Spleen (tissue), 11 donors: ENCODE measurements around the gene SDC3. TPM values are rescaled to one million over a fixed set of nuclear protein-coding genes. Genes with fewer than 3 reads are reported as not detected.

Source experiments
- DNase-seq: peaks from one replicate; pipeline ENCODE4 v3.0.0-alpha.2; 2020
- H3K27ac ChIP-seq, 8 donors: fragments of 200-600 bp; sonication (generic) in 7 of 8; 1 replicate in 4 of 8; 2 replicates in 4 of 8; pipeline versions ENCODE4 v1.5.0 to v1.8.0; 2016 to 2021; ENCODE audit warnings: inconsistent platforms in 4 of 8, mild to moderate bottlenecking in 4 of 8, moderate library complexity in 1 of 8
- H3K27me3 ChIP-seq, 7 donors: fragments of 200-600 bp; sonication (generic) in 6 of 7; replicated peaks in 1 of 7; 1 replicate in 4 of 7; 2 replicates in 3 of 7; pipeline versions ENCODE4 v1.5.0 to v1.8.0; 2016 to 2021; ENCODE audit warnings: inconsistent platforms in 3 of 7, mild to moderate bottlenecking in 1 of 7
- H3K36me3 ChIP-seq, 6 donors: fragments of 200-600 bp; sonication (generic) in 5 of 6; 1 replicate in 4 of 6; 2 replicates in 2 of 6; pipeline versions ENCODE4 v1.5.0 to v1.8.0; 2016 to 2021; ENCODE audit warnings: inconsistent platforms in 2 of 6
- H3K4me1 ChIP-seq, 6 donors: fragments of 200-600 bp; sonication (generic) in 5 of 6; 1 replicate in 3 of 6; 2 replicates in 3 of 6; pipeline versions ENCODE4 v1.5.0 to v1.8.0; 2016 to 2021; ENCODE audit warnings: inconsistent platforms in 3 of 6
- H3K4me3 ChIP-seq, 8 donors: fragments of 200-600 bp; sonication (generic) in 7 of 8; 1 replicate in 4 of 8; 2 replicates in 4 of 8; pipeline versions ENCODE4 v1.5.0 to v1.8.0; 2016 to 2021; ENCODE audit warnings: inconsistent platforms in 4 of 8, mild to moderate bottlenecking in 4 of 8, moderate library complexity in 2 of 8
- H3K9me3 ChIP-seq, 8 donors: fragments of 200-600 bp; sonication (generic) in 7 of 8; 1 replicate in 4 of 8; 2 replicates in 4 of 8; pipeline versions ENCODE4 v1.5.0 to v1.8.0; 2016 to 2021; ENCODE audit warnings: inconsistent platforms in 4 of 8
- CTCF ChIP-seq, 11 experiments: fragments of 200-600 bp in 7 of 11; fragments of 450-650 bp in 4 of 11; sonication (generic) in 4 of 11; IDR thresholded peaks in 8 of 11; conservative IDR thresholded peaks in 3 of 11; 1 replicate in 7 of 11; 2 replicates in 4 of 11; pipeline versions ENCODE4 v1.4.0 to v1.8.0; 2016 to 2021; ENCODE audit warnings: antibody characterized with exemption in 11 of 11, inconsistent platforms in 4 of 11, mild to moderate bottlenecking in 1 of 11
- POLR2A ChIP-seq, 3 donors: fragments of 450-650 bp; IDR thresholded peaks; one replicate each; pipeline ENCODE4 v1.5.1; 2017; ENCODE audit warnings: antibody characterized with exemption in 3 of 3, mild to moderate bottlenecking in 1 of 3
- POLR2AphosphoS5 ChIP-seq, 3 donors: sonication (generic); formaldehyde crosslinking; IDR thresholded peaks; one replicate each; pipeline ENCODE4 v1.5.1; 2017; ENCODE audit warnings: antibody characterized with exemption in 3 of 3
- WGBS, 5 donors: extraction: QIAGEN DNeasy Blood & Tissue Kit in 3 of 5; methylation state at CpG; one replicate each; pipeline versions ENCODE4 v1.1.5 to v1.1.7; 2013 to 2018; 5-methylcytosine and 5-hydroxymethylcytosine counted together
- intact Hi-C: fragments of 100-400 bp; cut with DNase I; formaldehyde crosslinking; loops from one replicate; pipeline ENCODE4 v1.15.0; 2023; ENCODE audit warnings: low total_unique reads
- polyA plus RNA-seq, 3 donors: library from polyadenylated mRNA; stranded (reverse); fragments of 200-250 nt; gene quantifications; one replicate each; pipeline ENCODE4 v1.2.1, GENCODE V29; 2013
- total RNA-seq, 7 donors: library from RNA; depleted of rRNA in 3 of 7; stranded (reverse); fragments of >200 nt in 3 of 7; fragmentation: NEBNext Ultra II Directional in 4 of 7; extraction: Animal tissue kit (Norgen Biotek cat#: 25700) in 4 of 7; gene quantifications; one replicate each; pipeline versions ENCODE4 v1.1.0 to v1.2.1, GENCODE V29; 2016 to 2021
- donor health status: healthy with polysubstance abuse.
- donor health status: DM: no; HTN: no; CAD: no; lungs with moderate emphysema.
- donor health status: DM: no; HTN: no; CAD: no.
- donor health status: Bipolar disorder and iron deficiency.
- donor health status: healthy.
- donor health status: DM: no; HTN: no; CAD: no.
- donor health status: DM: yes; HTN: yes; CAD: no.

Gene SDC3
- total and polyA plus RNA-seq, 10 donors, result 8.0 to 347 (median 159) TPM

- Histone ChIP-seq H3K36me3 (peaks cover 0 to 73% (median 20%) of the 10 kb centered on the region in 6 donors), H3K4me3 (no peak overlapping the region), H3K4me1 (peaks cover 0 to 27% (median 7%) of the 10 kb centered on the region in 6 donors), H3K27me3 (peaks cover 0 to 40% (median 0%) of the 10 kb centered on the region in 7 donors), H3K9me3 (peaks cover 0 to 27% (median 10%) of the 10 kb centered on the region in 8 donors), H3K27ac (no peak overlapping the region)
- 81 to 97% (median 95%) methylated on average over 1 to 4 of the region's 4 CpGs for WGBS, 5 donors
- no peak for TF ChIP-seq POLR2AphosphoS5 (IDR thresholded peaks at IDR 0.05)
- TF ChIP-seq CTCF (IDR thresholded peaks at IDR 0.05 in 8 of 11, conservative IDR thresholded peaks at IDR 0.05 in 3 of 11), result no peak
- TF ChIP-seq POLR2A (IDR thresholded peaks at IDR 0.05), result no peak
- no peak for DNase-seq
- intact Hi-C loops, result no loop called here
Measured at GRCh38 chr1:30872948-30873263, 35.7 kb downstream of the SDC3 start.

GRCh38 chr1:30872033-30872947 lies 36.3 kb downstream of the SDC3 start:
- no peak overlapping the region for H3K27ac ChIP-seq
- H3K4me3 ChIP-seq, result no peak overlapping the region
- WGBS, 5 donors, result 78 to 95% (median 86%) methylated on average over 8 to 9 of the region's 9 CpGs
- TF ChIP-seq CTCF (IDR thresholded peaks at IDR 0.05 in 8 of 11, conservative IDR thresholded peaks at IDR 0.05 in 3 of 11), result no peak
- TF ChIP-seq POLR2AphosphoS5 (IDR thresholded peaks at IDR 0.05), result peak in 1 of 3 donors; percentile 3
- no peak for TF ChIP-seq POLR2A (IDR thresholded peaks at IDR 0.05)
- peaks cover 0 to 20% (median 5%) of the 10 kb centered on the region in 6 donors for H3K4me1 ChIP-seq
- intact Hi-C loops, result no loop called here
- peaks cover 0 to 73% (median 20%) of the 10 kb centered on the region in 6 donors for H3K36me3 ChIP-seq
- DNase-seq, result no peak
- peaks cover 0 to 40% (median 0%) of the 10 kb centered on the region in 7 donors for H3K27me3 ChIP-seq
- H3K9me3 ChIP-seq, result peaks cover 0 to 27% (median 10%) of the 10 kb centered on the region in 8 donors

- intact Hi-C loops, result no loop called here
- TF ChIP-seq CTCF (IDR thresholded peaks at IDR 0.05 in 8 of 11, conservative IDR thresholded peaks at IDR 0.05 in 3 of 11) (no peak), POLR2AphosphoS5 (IDR thresholded peaks at IDR 0.05) (no peak), POLR2A (IDR thresholded peaks at IDR 0.05) (no peak)
- H3K27ac ChIP-seq, result no peak overlapping the region
- H3K9me3 ChIP-seq, result peaks cover 0 to 27% (median 10%) of the 10 kb centered on the region in 8 donors
- peaks cover 0 to 11% (median 5%) of the 10 kb centered on the region in 6 donors for H3K4me1 ChIP-seq
- H3K36me3 ChIP-seq, result peaks cover 0 to 64% (median 17%) of the 10 kb centered on the region in 6 donors
- WGBS, 5 donors, result 78 to 89% (median 83%) methylated on average over 6 of the region's 6 CpGs
- no peak for DNase-seq
- peaks cover 0 to 37% (median 0%) of the 10 kb centered on the region in 7 donors for H3K27me3 ChIP-seq
- H3K4me3 ChIP-seq, result no peak overlapping the region
Measured at GRCh38 chr1:30871276-30871871, 37.2 kb downstream of the SDC3 start.

GRCh38 chr1:30870656-30871055 lies 37.9 kb downstream of the SDC3 start:
- intact Hi-C loops, result no loop called here
- Histone ChIP-seq H3K27ac (no peak overlapping the region), H3K36me3 (peaks cover 0 to 57% (median 17%) of the 10 kb centered on the region in 6 donors), H3K4me3 (no peak overlapping the region), H3K27me3 (peaks cover 0 to 40% (median 0%) of the 10 kb centered on the region in 7 donors), H3K4me1 (peaks cover 0 to 9% (median 3%) of the 10 kb centered on the region in 6 donors), H3K9me3 (peaks cover 0 to 27% (median 10%) of the 10 kb centered on the region in 8 donors)
- no peak for TF ChIP-seq POLR2A (IDR thresholded peaks at IDR 0.05)
- no peak for TF ChIP-seq CTCF (IDR thresholded peaks at IDR 0.05 in 8 of 11, conservative IDR thresholded peaks at IDR 0.05 in 3 of 11)
- no peak for TF ChIP-seq POLR2AphosphoS5 (IDR thresholded peaks at IDR 0.05)
- no peak for DNase-seq
- WGBS, 5 donors, result 83 to 94% (median 92%) methylated on average over 4 of the region's 4 CpGs
